Tongue (tissue), 2 donors: ENCODE results near the gene SKAP1. TPM values are rescaled to one million over a fixed set of nuclear protein-coding genes. Genes with fewer than 3 reads are reported as not detected.
"Not testable (repeated sequence)": the region's sequence is repeated elsewhere in the genome, so short reads cannot be mapped to it uniquely, and the experiment has no call there.

Experiments
- DNase-seq: peaks from one replicate; pipeline ENCODE4 v3.0.0-alpha.2; 2015
- total RNA-seq: library from RNA; depleted of rRNA; stranded (reverse); fragments of >200 nt; gene quantifications from one replicate; pipeline ENCODE4 v1.2.3, GENCODE V29; 2014

SKAP1 gene
- 0.41 TPM for total RNA-seq

DNA sequence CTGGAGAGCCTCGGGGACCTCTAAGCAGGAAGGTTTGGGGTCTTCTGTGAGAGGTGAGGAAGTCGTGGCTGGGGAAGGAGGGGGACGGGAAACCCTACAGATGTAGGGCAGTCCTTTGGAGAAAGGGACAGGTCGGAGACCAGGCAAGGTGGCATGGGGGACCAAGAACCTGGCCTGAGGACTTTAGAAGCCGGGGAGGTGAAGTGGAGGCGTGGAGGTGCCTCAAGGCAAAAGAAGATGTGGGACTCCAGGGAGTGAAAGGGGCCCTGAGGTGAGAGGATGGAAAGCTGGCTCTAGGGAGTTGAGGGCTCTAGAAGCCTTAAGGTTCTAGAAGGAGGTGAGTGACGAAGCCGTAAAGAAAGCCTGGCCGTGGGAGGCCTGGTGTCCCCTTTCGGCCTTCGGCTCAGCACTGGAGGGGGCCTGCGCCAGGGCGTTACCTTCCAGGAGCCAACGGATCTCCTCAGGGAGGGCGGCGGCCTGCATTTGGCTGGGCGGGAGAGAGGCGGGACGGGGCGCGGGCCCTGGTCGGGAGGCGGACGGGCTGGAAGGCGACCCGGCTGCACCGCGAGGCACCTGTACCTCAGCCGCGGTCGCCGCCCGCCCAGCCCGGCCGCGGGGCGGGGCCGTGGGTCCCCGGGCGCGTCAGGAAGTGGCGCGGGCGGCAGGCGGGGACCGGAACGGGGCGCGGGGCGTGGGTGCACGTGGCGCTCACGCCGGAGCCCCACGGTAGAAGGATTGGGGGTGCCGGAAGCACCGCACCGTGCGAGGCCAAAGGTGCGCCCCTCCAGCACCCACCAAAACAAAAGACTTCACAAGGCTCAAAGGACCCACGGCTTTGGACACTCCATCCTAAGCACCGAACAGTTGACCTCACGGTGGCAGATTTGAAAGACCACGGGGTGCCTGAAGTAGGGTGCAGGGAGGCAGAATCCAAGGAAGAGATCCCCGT, at the start of gene SKAP1:
TSS of gene SKAP1 (minus strand) at position 577 of the 949 bp plus-strand sequence.
- DNase-seq = no peak

DNA sequence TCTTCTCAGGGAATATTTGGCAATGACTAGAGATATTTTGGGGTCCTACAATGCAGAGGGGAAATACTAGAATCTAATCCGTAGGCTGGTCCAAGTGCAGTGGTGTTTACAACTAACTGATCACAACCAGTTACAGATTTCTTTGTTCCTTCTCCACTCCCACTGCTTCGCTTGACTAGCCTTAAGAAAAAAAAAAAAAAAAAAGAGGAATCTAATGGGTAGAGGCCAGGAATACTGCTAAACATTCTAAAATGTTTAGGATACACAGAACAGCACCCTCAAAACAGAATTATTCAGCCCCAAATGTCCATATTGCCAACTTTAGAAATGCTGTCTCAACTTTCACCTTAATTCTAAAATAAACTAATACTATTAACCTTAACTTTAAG, 49.0 kb upstream of the SKAP1 start:
- DNase-seq = no peak

DNA sequence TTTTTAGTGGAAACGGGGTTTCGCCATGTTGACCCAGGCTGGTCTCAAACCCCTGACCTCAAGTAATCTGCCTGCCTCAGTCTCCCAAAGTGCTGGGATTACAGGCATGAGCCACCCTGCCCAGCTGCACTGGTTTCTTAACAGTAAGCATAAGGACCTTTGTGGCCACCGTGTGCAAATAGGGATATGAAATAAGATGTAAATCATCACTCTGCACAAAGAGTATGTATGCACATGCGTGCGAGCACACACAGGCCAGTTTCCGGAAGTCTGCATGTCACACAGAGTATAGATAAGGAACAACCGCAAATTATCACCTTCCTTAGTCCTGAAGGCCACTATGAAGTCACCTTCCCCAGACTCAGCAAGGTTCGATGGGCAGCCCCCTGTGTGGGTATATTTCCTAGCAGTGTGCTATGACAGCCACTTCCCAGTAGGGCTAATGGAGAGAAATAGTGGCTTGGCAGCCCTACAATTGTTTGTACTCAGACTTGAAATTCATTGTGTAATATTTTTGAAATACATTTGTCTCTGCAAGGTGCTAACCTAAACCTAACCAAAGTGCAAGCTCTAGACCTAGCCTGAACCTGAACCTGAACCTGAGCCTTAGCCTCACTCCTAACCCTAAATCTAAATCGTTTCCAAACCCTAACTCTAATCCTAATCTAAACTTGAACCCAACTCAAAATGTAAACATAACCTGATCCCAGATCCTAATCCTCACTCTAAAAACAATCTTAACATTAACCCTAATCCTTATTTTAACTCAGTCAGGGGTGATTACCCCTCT, 48.4 kb upstream of the SKAP1 start:
- DNase-seq = no peak

DNA sequence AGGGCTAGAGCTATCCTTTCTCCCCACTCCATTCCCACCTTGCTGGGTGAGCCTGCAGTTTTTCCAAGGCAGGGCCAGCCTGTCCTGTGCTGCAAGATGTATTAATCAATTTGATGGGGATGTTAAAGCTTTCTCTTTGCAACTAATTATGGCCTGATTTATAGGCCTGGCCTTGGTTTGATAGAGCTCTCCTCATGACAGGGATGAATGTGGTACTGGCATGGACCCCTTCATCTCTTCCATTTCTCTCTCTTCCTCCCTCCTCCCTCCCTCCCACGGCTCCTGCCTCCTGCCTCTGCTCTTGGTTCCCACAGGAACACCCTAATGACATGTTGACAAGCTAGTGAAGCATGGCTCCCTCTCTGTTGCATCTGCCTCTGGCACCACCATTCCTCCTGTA, 47.2 kb upstream of the SKAP1 start:
- no peak for DNase-seq

DNA sequence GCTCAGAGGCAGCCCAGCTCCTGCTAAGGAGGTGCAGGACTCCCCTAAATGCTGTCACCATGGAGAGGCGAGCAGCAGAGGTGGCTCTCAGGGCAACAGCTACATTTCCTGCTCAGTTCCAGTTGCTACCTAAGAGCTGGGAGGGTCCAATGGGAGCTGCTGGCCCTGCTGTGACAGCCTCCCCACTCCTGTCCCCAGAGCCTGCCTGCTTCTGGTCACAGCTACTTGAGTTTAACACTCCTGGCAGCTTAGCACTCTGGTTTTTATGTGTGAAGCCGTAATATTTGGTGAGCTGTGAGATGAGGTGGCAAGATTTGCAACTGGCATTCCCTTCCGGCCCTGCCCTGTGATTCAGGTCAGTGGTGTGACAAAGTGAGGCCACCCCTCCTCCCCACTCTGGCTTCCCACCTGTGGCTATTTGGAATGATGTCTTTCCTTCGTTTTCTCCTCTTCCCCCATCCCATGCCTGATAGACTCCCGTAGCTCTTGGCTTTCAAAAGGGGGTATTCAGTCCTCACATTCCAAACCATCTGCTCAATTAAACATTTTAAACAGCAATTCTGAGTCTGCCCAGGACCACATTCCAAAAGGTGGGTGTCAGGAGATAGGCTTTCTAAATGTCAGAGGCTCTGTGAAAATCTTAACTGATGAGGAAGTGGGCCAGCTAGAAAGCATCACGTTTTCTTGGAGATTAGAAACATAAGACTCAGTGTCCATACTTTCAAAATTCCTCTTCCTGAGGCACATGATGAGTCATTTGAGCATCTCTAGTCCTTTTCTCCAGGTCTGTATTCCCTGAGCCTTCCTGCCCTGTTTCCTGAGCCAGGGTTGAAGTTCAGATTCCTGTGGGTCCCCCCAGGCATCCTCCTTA, 42.6 kb upstream of the SKAP1 start:
- no peak for DNase-seq

DNA sequence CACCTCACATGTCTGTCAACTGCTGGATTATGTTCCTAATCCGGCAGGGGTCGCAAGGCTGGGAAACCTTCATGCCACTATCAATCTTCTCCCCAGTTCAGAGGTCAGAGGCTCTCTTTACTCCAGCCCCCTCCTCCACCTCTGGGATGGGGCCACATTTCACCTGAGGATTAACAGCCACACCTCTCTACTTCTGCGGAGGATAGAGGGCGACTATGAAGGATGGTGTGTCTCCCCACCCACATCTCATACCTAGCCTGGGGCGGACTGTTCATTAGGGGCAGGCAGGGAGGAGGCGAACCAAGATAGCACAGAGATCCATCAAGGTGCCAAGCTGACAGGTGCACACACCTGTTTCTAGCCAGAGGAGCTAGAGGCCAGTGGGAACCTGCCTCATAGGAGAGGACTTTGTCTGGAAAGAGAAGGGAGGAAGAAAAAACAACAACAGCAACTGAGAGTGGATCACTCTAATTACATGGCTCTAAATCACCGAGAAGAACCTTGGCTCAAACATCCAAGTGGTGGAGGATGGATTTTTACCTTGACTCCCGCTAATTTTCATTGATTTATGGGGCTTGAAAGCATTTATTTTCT, 41.9 kb upstream of the SKAP1 start:
- DNase-seq = no peak

DNA sequence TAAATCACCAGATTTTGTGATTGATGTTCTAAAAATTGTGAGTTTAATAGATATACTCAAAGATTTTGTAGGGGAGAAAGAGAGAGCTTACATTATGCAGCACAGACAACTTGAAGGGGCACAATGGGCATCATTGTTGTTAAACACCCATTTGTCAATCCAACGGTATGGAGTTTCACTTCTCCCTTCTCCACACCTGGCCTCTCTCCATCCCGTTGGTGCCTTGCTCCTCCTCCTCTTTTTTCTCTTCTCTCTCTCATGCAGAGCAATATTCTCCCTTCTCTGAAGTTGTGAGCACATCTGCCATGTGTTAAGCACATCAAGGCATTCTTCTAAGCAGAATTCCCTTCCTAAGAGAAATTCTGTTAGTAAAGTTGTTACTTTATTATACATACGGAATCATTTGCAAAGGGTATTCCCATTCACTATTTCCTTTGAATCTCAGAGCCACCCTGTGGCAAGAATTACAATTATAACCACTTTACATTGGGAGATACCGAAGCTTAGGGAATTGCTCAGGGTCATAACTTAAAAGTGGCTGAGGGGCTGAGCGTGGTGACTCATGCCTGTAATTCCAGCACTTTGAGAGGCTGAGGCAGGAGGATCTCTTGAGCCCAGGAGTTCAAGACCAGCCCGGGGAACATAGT, 40.5 kb upstream of the SKAP1 start:
- DNase-seq = no peak

DNA sequence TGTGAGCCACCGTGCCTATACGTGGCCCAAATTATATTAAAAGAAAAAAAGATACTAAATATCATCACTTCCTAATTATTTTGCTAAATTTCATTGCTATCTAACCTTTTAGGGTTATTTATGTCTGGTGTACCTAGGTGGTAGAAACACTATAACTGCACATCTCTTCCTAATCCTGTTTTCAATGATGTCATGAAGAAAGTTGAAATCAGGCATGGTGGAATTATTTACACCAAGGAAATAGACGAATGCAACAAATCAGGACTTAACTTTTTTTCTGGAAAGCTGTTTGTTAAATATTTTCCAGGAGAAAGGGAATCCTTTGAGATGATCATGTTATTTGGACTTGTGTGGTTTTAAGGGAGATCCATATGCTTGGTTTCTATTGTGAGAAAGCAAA, 39.2 kb upstream of the SKAP1 start:
- DNase-seq = no peak

DNA sequence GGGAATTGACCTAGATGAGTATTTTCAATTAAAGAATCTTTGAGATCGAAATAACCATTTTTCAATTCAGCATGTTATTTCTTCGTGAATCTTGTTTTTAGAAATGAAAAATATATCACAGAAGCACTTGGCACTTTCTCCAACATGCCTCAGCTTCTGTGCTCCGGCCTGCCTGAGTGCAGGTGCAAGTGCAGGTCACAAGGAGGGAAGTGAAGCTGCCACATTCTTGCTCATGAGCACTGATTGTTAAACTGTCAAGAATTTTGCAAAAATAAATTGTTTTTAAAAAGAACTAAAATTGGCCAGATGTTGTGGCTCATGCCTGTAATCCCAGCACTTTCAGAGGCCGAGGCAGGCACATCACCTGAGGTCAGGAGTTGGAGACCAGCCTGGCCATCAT, 38.3 kb upstream of the SKAP1 start:
- DNase-seq = no peak

DNA sequence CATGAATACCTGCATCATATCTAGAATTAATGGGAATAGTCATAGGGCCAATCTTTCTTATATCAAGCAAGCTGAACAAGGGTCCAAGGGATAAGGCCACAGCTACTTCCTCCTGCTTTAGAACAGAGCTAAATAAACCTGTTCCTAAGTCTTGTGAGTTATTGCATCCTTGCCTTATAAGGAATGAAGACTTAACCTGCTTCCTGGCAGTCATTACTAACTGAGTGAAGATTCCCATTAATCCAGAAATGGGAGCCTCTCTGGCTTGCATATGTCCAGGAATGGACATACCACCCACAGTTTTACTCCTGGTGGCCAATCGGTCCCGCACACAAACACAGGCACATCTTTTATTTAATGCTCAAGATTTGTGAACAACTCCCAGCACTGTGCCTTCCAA, 35.9 kb upstream of the SKAP1 start:
- DNase-seq = no peak

DNA sequence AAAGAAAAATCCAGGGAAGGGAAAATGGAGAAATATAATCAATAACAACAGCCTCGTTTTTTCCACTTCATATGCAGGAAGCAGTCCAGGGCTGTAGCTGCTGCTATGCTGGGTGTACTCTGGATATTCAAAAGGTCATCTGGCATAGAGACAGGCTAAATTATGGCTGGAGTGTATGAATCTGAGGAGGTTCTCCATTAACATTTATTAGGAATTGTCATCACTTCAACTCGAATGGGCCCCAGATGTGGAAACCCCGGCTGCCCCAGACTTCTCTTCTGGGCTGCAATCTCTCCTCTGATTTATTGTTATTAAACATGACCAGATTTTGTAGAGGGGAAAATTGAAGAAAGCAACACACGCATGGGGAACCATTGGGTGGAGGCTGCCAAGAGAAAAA, 33.5 kb upstream of the SKAP1 start:
- peak; percentile 10 for DNase-seq

DNA sequence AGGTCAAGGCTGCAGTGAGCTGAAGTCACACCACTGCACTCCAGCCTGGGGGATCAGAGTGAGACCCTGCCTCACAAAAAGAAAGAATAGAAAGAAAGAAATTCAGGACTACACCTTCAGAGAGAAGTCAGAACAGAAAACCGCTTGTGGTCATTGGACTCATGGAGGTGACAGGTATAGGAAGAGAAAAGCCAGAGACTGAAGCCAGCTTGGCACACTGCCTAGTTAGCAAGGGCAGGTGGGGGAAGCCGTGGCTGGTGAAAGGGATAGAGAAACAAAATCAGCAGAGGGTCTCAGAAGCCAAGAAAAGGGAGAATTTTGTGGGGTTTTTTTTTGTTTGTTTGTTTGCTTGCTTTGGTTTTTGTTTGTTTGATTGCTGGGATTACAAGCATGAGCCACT, 32.9 kb upstream of the SKAP1 start:
- DNase-seq = no peak

DNA sequence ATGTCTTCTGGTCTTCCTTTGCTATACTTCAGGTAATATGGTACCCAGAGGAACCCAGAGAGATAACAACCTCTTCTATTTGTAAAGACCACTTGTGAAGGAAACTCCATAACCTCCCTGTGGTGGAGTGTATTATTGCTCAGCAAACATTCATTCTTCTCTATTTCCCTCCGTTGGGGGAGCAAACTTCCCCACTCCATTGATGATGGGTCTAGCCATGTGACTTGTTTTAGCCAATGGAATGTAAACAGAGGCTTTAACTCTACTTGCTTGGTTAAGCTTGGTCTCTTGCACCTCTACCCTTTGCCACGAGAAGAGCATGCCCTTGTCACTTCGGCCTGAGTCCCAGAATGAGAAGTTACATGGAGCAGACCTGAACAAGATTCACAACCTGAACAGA, 30.0 kb upstream of the SKAP1 start:
- no peak for DNase-seq

DNA sequence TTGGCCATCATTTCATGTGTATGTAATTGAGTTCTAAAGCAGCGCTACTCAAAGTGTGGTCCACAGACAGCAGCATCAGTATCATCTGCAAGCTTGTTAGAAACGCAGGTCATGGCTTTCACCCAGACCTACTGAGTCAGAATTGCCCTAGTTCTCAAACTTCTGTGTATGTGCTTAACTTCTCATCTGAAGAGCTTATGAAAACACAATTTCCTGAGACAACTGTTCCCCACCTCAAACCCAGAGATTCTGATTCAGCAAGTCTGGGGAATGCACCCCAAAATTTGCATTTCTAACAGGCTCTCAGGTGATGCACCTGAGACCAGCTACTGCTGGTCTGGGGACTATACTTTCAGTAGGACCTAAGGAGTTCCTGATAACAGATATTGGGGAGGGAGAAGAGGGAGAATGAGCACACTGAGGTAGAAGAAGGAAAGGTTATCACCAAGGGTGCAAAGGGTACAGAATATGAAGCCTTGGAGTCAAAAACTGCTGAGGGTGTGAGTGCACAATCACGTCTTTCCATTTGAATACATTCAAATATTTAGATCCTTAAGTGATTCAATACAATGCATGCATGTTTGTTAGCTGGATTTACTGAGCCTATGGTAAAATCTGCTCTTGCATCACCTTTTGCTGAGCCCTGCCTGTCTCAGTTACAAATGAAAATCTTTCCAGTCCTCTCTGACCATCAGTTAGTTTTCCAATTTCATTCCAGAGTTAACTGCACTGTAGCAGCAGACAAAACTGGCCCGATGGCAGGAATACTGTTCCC, 29.2 kb upstream of the SKAP1 start:
- DNase-seq = no peak

DNA sequence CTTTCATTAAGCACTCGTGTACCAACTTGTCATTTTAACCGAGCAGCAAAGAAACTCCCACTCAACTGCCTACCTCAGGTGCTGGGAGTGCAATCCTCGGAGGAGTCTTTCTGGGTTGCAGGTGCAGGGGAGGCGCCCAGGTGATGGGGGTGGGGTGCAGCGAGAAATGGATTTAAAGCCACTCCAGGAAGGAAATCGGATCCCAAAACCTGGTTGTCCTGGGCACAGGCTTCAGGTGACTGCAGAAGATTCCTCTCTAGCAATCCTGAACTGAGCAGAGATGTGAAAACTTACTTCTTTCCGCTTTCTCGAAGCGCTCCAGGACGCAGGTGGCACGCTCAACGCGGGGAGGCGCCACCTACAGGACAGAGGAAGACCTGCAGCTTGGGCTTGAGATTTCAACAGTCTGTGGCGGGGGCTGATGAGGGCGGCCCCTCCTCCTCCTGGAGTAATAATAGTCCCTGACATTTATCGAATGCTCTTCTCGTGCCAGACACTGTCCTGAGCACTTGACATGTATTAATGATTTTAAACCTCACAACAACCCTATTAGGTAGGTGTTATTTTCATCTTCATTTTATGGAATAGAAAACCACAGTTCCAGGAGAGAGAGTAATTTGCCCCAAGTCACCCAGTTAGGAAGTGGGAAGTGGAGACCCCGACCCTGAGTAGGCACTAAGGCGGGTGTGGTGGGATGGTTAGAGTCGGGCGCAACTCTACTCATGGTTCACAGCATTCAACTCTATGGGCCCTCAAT, 27.2 kb upstream of the SKAP1 start:
- DNase-seq = peak; percentile 67

DNA sequence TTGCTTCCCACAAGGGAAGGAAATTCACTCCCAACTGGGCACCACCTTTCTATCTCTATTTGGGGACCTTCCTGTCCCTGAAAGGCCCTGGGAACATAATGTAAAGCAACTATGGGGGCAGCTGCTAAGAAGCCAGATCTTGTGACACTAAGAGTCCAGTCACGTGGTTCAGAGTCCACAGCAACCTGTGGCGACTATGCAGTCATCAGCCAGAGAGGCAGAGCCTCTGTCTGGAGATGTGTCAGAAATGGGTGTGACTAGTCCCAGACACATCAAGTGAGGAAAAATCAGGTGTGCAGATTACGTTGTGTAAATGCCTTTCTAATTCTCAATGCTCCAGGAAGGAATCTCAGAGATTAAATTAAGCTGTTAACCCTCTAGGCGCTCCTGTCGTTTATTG, 26.6 kb upstream of the SKAP1 start:
- no peak for DNase-seq

DNA sequence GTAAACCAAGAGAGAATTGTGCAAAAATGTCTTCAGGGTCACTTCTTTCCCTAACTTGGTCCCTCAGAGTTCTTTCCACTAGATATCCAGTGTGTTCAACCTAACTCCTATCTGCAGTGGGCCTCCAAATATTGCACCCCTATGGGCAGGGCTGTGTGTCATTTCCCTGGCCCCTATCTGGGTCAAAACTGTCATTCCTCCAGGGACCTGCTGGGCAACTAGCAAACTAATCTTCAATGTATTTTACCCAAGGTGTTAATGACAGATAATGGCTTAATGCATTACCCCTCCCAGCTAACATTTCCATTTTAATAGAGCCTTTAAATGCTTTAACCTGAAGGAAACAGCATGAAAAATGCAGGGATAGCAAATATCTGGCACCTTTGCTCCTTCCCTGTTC, 25.8 kb upstream of the SKAP1 start:
- DNase-seq = no peak

DNA sequence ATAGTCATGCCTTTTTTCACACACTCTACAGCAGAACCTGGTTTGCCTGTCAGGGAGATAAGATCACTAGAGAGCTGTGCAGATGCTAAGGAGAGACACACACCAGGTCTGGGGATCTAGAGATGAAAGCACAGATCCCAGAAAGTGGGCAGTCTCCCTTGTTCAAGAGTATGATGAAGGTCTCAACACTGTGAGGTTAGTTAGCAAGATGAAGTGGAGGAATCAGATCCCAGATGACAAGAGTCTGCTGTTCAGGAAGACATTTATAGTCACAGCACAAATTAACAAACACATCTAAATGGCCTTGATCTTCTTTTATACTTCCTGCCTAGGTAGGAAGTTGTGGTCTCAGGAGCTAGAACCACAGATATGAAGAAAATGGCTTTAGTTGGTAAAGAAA, 23.4 kb upstream of the SKAP1 start:
- no peak for DNase-seq

DNA sequence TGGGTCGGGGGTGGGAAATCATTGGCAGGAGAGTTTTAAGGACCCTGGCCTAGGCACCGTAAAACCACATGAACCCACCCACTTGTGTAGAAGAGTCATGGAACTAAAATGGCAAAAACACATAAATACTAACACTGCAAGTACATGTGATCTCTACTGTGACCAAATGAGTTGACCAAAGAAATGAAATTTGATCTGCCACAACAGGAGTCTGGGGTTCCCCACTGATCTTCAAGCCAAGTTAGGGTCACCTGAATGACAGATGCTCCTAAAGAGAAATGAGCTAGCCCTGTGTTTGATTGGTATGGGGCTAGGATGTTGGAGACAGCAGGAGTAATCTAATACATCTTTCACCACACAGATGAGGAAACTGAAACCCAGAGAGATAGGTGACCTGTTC, 21.5 kb upstream of the SKAP1 start:
- no peak for DNase-seq

DNA sequence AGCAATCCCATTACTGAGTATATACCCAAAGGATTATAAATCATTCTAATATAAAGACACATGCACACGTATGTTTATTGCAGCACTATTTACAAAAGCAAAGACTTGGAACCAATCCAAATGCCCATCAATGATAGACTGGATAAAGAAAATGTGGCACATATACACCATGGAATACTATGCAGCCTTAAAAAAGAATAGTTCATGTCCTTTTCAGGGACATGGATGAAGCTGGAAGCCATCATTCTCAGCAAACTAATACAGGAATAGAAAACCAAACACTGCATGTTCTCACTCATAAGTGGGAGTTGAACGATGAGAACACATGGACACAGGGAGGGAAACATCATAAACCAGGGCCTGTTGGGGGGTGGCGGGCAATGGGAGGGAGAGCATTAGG, 19.3 kb upstream of the SKAP1 start:
- DNase-seq = not testable (repeated sequence)
